ENCODE data around the gene SERP2. TPM values are rescaled to one million over a fixed set of nuclear protein-coding genes. Genes with fewer than 3 reads are reported as not detected.

SERP2 gene
- total RNA-seq, 1 experiment from 2014 or later = 1.2 TPM

DNA sequence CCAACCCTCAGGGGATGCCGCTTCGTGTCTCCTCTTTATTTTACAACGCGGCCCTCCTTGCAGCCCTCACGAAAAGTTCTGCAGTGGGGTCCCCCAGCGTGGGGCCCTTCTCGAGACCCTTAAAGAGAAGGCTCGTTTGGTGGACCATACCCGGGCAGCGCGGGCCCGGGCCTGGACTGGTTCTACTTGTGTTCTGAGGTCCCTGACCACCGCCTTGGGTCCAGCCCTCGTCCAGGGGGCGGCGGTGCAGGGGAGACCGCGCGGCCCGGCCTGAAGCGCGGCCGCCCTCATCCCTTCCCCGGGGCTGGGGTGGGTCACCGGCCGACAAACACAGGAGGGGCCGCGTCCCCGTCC lies 400 bp upstream of the SERP2 start:
- Histone ChIP-seq H2AFZ (ENCODE audit: low read length) (peak overlapping the region; percentile 68; the same call in 1 of the 2 replicates), H3K4me1 (ENCODE audit: insufficient read depth, low read length) (peaks cover 18% of the 10 kb centered on the region), H3K4me2 (ENCODE audit: low read length) (no peak overlapping the region), H4K20me1 (ENCODE audit: low read length) (no peaks in the 10 kb centered on the region), H3F3A (ENCODE audit: low read length, unreplicated experiment) (no peaks in the 10 kb centered on the region), H3K79me2 (ENCODE audit: low read length) (no peaks in the 10 kb centered on the region), H3K9ac (ENCODE audit: low read length) (no peak overlapping the region), H3K27me3 (ENCODE audit: low read length) (no peaks in the 10 kb centered on the region), H3K36me3 (ENCODE audit: low read depth, low read length) (no peaks in the 10 kb centered on the region), H3K4me3 (ENCODE audit: low read length) (no peak overlapping the region; the same call in 1 of the 2 replicates), H3K9me2 (replicated peaks; ENCODE audit: low read length) (no peaks in the 10 kb centered on the region), H3K27ac (ENCODE audit: low read length) (no peak overlapping the region), H3K9me3 (ENCODE audit: low read length) (no peaks in the 10 kb centered on the region)
- intact Hi-C loops (cut with micrococcal nuclease) = no loop called here
- TF ChIP-seq CTCF (conservative IDR thresholded peaks at IDR 0.05; ENCODE audit: low read depth, low read length) = no peak
- no peak for TF ChIP-seq EZH2phosphoT487 (IDR thresholded peaks at IDR 0.05; ENCODE audit: borderline replicate concordance, low read length)
- TF ChIP-seq EZH2 (IDR thresholded peaks at IDR 0.05; ENCODE audit: low read length, unreplicated experiment) = no peak
- ATAC-seq (no peak), DNase-seq (no peak)
- no TSS peak for BruUV-seq (replicated peaks)
- POLR2A ChIA-PET (ENCODE audit: unreplicated experiment) = interaction anchor here (0.6 kb wide), 1 partner anchor 439 kb away, joined by 6 read pairs; no protein-coding TSS in a partner anchor
- CTCF ChIA-PET = no interaction called here

GRCh38 chr13:44374348-44374712 lies 706 bp downstream of the SERP2 start:
- H3F3A ChIP-seq (ENCODE audit: low read length, unreplicated experiment) = no peaks in the 10 kb centered on the region
- DNase-seq (no peak), ATAC-seq (no peak)
- no peak overlapping the region for H2AFZ ChIP-seq (ENCODE audit: low read length)
- H3K4me2 ChIP-seq (ENCODE audit: low read length) = no peak overlapping the region
- H3K4me3 ChIP-seq (ENCODE audit: low read length) = no peak overlapping the region
- H3K9me2 ChIP-seq (replicated peaks; ENCODE audit: low read length) = no peaks in the 10 kb centered on the region
- ChIA-PET CTCF (no interaction called here), POLR2A (ENCODE audit: unreplicated experiment) (no interaction called here)
- H3K36me3 ChIP-seq (ENCODE audit: low read depth, low read length) = no peaks in the 10 kb centered on the region
- H3K9me3 ChIP-seq (ENCODE audit: low read length) = no peaks in the 10 kb centered on the region
- TF ChIP-seq EZH2 (IDR thresholded peaks at IDR 0.05; ENCODE audit: low read length, unreplicated experiment) = no peak
- BruUV-seq (replicated peaks) = no TSS peak
- no peak overlapping the region for H3K9ac ChIP-seq (ENCODE audit: low read length)
- no peaks in the 10 kb centered on the region for H3K27me3 ChIP-seq (ENCODE audit: low read length)
- no peak overlapping the region for H3K27ac ChIP-seq (ENCODE audit: low read length)
- H4K20me1 ChIP-seq (ENCODE audit: low read length) = no peaks in the 10 kb centered on the region
- intact Hi-C loops (cut with micrococcal nuclease) = no loop called here
- no peaks in the 10 kb centered on the region for H3K79me2 ChIP-seq (ENCODE audit: low read length)
- peaks cover 7% of the 10 kb centered on the region for H3K4me1 ChIP-seq (ENCODE audit: insufficient read depth, low read length)

DNA sequence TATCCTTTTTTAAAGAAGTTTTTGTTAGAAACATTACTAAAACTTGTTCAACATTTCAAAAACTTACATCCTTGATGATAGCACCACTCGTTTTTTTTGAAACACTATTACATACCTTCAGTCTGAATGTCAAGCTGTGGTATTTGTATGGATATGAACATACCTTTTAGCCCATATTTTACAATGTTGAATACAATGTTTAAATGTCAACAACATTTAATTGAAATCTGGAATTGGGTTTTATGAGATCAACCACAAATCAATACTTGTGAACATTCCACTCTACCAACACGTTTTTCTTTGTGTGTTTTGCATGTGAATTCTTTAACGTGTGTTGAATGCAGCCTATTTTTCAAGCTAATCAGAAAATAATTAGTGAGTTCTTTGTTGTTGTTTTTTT lies 4.7 kb downstream of the SERP2 start:
- Histone ChIP-seq H3K27me3 (ENCODE audit: low read length) (no peaks in the 10 kb centered on the region), H3K9me3 (ENCODE audit: low read length) (no peaks in the 10 kb centered on the region), H2AFZ (ENCODE audit: low read length) (no peak overlapping the region), H3F3A (ENCODE audit: low read length, unreplicated experiment) (no peaks in the 10 kb centered on the region), H3K4me3 (ENCODE audit: low read length) (no peak overlapping the region), H3K9ac (ENCODE audit: low read length) (no peak overlapping the region), H3K4me1 (ENCODE audit: insufficient read depth, low read length) (peaks cover 9% of the 10 kb centered on the region; the same call in 1 of the 2 replicates), H4K20me1 (ENCODE audit: low read length) (no peaks in the 10 kb centered on the region), H3K36me3 (ENCODE audit: low read depth, low read length) (no peaks in the 10 kb centered on the region), H3K9me2 (replicated peaks; ENCODE audit: low read length) (no peaks in the 10 kb centered on the region), H3K79me2 (ENCODE audit: low read length) (no peaks in the 10 kb centered on the region), H3K4me2 (ENCODE audit: low read length) (no peak overlapping the region), H3K27ac (ENCODE audit: low read length) (no peak overlapping the region)
- intact Hi-C loops (cut with micrococcal nuclease) = no loop called here
- CTCF ChIA-PET = no interaction called here
- TF ChIP-seq EZH2phosphoT487 (IDR thresholded peaks at IDR 0.05; ENCODE audit: borderline replicate concordance, low read length) = no peak
- TF ChIP-seq CTCF (conservative IDR thresholded peaks at IDR 0.05; ENCODE audit: low read depth, low read length) = no peak
- no peak for TF ChIP-seq EZH2 (IDR thresholded peaks at IDR 0.05; ENCODE audit: low read length, unreplicated experiment)
- no TSS peak for BruUV-seq (replicated peaks)
- POLR2A ChIA-PET (ENCODE audit: unreplicated experiment) = no interaction called here
- peak; percentile 64 for ATAC-seq
- DNase-seq = no peak

Measured in PC-3 (cell line).